ENCODE measurements around the gene ATG2A. TPM values are rescaled to one million over a fixed set of nuclear protein-coding genes. Genes with fewer than 3 reads are reported as not detected.

ATG2A gene
- total RNA-seq, 1 donor = 12.1 TPM

- H3K4me3 ChIP-seq (ENCODE audit: low read depth, low read length) = no peak overlapping the region
- DNase-seq (ENCODE audit: low read depth) = no peak
- TF ChIP-seq CTCF (IDR thresholded peaks at IDR 0.05; ENCODE audit: insufficient read depth, low read depth, low read length) = no peak
Measured at GRCh38 chr11:64867748-64868462, 49.1 kb downstream of the ATG2A start.

DNA sequence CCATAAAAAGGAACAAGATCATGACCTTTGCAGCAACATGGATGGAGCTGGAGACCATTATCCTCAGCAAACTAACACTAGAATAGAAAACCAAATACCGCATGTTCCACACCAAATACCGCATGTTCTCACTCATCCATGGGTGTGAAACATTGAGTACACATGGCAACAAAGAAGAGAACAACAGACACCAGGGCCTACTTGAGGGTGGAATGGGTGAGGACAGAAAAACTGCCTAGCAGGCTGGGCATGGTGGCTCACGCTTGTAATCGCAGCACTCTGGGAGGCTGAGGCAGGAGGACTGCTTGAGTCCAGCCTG is 50.9 kb downstream of the ATG2A start:
- H3K4me3 ChIP-seq (ENCODE audit: low read depth, low read length) = no peak overlapping the region
- no peak for TF ChIP-seq CTCF (IDR thresholded peaks at IDR 0.05; ENCODE audit: insufficient read depth, low read depth, low read length)
- DNase-seq (ENCODE audit: low read depth) = no peak

- no peak for TF ChIP-seq CTCF (IDR thresholded peaks at IDR 0.05; ENCODE audit: insufficient read depth, low read depth, low read length)
- no peak overlapping the region for H3K4me3 ChIP-seq (ENCODE audit: low read depth, low read length)
- peak; percentile 93 for DNase-seq (ENCODE audit: low read depth)
Measured at GRCh38 chr11:64865286-64866172, 51.5 kb downstream of the ATG2A start.

- peak; percentile 94 for DNase-seq (ENCODE audit: low read depth)
- no peak for TF ChIP-seq CTCF (IDR thresholded peaks at IDR 0.05; ENCODE audit: insufficient read depth, low read depth, low read length)
- no peak overlapping the region for H3K4me3 ChIP-seq (ENCODE audit: low read depth, low read length)
Measured at GRCh38 chr11:64864473-64865285, 52.3 kb downstream of the ATG2A start.

GRCh38 chr11:64864135-64864472 is 52.9 kb downstream of the ATG2A start:
- H3K4me3 ChIP-seq (ENCODE audit: low read depth, low read length) = no peak overlapping the region

More at GRCh38 chr11:64864135-64864472, 52.9 kb downstream of the ATG2A start:
- no peak for TF ChIP-seq CTCF (IDR thresholded peaks at IDR 0.05; ENCODE audit: insufficient read depth, low read depth, low read length)
- no peak for DNase-seq (ENCODE audit: low read depth)
